ENCODE results near the gene ST3GAL2.

Gene ST3GAL2

DNA sequence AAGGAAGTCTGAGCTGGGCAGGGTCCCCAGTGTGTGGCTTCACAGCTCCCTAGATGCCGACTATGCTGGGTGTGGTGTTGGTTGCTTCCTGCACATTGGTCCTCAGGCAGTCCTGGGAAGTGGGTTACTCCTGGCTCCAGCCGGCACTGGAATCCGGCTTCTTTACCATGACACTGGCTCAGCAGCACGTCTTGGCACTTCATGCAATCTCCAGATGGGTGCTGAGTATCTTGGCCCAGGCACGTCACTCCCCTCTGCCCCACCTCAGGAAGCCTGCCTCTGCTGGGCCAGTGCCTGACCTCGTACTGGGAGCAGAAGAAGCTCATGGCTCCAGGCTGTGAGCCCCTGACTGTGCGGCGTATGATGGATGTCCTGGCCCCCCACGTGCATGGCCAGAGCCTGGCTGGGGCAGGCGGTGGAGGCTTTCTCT, 40.0 kb upstream of the ST3GAL2 start:
- no peak for TF ChIP-seq ZNF70 (CRISPR knock-in tag; IDR thresholded peaks at IDR 0.05)
- no peak for TF ChIP-seq CSDC2 (CRISPR knock-in tag; IDR thresholded peaks at IDR 0.05)
- no peak for TF ChIP-seq ZFP30 (CRISPR knock-in tag; IDR thresholded peaks at IDR 0.05)
- TF ChIP-seq, protein P1, sequence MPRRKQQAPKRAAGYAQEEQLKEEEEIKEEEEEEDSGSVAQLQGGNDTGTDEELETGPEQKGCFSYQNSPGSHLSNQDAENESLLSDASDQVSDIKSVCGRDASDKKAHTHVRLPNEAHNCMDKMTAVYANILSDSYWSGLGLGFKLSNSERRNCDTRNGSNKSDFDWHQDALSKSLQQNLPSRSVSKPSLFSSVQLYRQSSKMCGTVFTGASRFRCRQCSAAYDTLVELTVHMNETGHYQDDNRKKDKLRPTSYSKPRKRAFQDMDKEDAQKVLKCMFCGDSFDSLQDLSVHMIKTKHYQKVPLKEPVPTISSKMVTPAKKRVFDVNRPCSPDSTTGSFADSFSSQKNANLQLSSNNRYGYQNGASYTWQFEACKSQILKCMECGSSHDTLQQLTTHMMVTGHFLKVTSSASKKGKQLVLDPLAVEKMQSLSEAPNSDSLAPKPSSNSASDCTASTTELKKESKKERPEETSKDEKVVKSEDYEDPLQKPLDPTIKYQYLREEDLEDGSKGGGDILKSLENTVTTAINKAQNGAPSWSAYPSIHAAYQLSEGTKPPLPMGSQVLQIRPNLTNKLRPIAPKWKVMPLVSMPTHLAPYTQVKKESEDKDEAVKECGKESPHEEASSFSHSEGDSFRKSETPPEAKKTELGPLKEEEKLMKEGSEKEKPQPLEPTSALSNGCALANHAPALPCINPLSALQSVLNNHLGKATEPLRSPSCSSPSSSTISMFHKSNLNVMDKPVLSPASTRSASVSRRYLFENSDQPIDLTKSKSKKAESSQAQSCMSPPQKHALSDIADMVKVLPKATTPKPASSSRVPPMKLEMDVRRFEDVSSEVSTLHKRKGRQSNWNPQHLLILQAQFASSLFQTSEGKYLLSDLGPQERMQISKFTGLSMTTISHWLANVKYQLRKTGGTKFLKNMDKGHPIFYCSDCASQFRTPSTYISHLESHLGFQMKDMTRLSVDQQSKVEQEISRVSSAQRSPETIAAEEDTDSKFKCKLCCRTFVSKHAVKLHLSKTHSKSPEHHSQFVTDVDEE (CRISPR knock-in tag; IDR thresholded peaks at IDR 0.05): no peak
- no peak for TF ChIP-seq CREB5 (CRISPR knock-in tag; IDR thresholded peaks at IDR 0.05; ENCODE audit: low read depth)
- TF ChIP-seq ZFP3 (CRISPR knock-in tag; IDR thresholded peaks at IDR 0.05): no peak
- TF ChIP-seq TOX (CRISPR knock-in tag; IDR thresholded peaks at IDR 0.05; ENCODE audit: borderline replicate concordance): no peak
- ATAC-seq: no peak

GRCh38 chr16:70478169-70478568, 39.3 kb upstream of the ST3GAL2 start:
- TF ChIP-seq CREB5 (CRISPR knock-in tag; IDR thresholded peaks at IDR 0.05; ENCODE audit: low read depth) (no peak), ESRRG (CRISPR knock-in tag; IDR thresholded peaks at IDR 0.05) (no peak), ZNF8 (CRISPR knock-in tag; IDR thresholded peaks at IDR 0.05) (no peak), ZNF565 (CRISPR knock-in tag; conservative IDR thresholded peaks at IDR 0.05; ENCODE audit: low read depth) (no peak), GLIS3 (CRISPR knock-in tag; IDR thresholded peaks at IDR 0.05) (no peak), TCF4 (CRISPR knock-in tag; IDR thresholded peaks at IDR 0.05; ENCODE audit: borderline replicate concordance) (no peak), ARNTL (CRISPR knock-in tag; IDR thresholded peaks at IDR 0.05; ENCODE audit: borderline replicate concordance, low read depth) (no peak)
- ATAC-seq: no peak

DNA sequence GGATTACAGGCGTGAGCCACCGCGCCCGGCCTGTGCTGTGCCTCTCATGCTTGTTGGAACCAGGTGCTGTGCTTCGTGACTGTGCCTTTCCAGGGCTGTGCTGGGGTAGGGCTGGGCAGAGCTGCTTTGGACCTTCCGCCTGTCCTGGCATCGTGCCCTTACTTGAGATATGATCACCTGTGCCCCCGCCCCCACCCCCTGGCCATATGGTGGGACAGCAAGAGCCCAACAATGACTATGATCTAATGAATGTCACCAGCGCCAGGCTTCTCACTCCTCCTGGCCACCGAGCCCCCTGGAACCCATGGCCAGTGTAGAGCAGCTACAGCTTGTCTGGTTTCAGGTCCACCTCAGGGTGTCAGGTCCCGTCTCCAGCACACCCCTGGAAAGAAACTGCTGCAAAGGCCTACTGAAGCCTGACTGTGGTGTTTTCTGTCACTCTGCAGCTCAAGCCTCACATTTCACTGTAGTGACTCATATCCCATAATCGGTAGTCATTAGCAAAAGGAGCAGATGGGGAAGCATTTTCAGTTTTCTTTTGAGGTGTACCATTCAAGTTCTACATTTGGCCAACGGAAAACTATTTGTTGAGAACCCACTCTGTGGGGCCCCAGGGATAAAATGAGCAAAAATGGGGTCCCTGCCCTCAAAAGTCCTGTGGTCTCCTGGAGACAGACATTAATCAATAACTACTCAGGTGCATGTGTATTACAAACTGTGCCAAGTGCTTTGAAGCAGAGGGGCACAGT, 37.5 kb upstream of the ST3GAL2 start:
- ATAC-seq: peak; percentile 85
- TF ChIP-seq, protein P2, sequence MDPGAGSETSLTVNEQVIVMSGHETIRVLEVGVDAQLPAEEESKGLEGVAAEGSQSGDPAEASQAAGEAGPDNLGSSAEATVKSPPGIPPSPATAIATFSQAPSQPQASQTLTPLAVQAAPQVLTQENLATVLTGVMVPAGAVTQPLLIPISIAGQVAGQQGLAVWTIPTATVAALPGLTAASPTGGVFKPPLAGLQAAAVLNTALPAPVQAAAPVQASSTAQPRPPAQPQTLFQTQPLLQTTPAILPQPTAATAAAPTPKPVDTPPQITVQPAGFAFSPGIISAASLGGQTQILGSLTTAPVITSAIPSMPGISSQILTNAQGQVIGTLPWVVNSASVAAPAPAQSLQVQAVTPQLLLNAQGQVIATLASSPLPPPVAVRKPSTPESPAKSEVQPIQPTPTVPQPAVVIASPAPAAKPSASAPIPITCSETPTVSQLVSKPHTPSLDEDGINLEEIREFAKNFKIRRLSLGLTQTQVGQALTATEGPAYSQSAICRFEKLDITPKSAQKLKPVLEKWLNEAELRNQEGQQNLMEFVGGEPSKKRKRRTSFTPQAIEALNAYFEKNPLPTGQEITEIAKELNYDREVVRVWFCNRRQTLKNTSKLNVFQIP (CRISPR knock-in tag; IDR thresholded peaks at IDR 0.05; ENCODE audit: borderline replicate concordance, low read depth): no peak
- no peak for TF ChIP-seq CSRNP3 (CRISPR knock-in tag; IDR thresholded peaks at IDR 0.05)
- TF ChIP-seq RARB (CRISPR knock-in tag; IDR thresholded peaks at IDR 0.05): no peak
- no peak for TF ChIP-seq SNAI2 (CRISPR knock-in tag; IDR thresholded peaks at IDR 0.05)
- no peak for TF ChIP-seq ARNTL (CRISPR knock-in tag; IDR thresholded peaks at IDR 0.05; ENCODE audit: borderline replicate concordance, low read depth)
- no peak for TF ChIP-seq ZNF70 (CRISPR knock-in tag; IDR thresholded peaks at IDR 0.05)
- TF ChIP-seq GLIS3 (CRISPR knock-in tag; IDR thresholded peaks at IDR 0.05): no peak
- TF ChIP-seq PATZ1 (CRISPR knock-in tag; IDR thresholded peaks at IDR 0.05; ENCODE audit: borderline replicate concordance): no peak
- TF ChIP-seq CSDC2 (CRISPR knock-in tag; IDR thresholded peaks at IDR 0.05): no peak
- no peak for TF ChIP-seq ZFP3 (CRISPR knock-in tag; IDR thresholded peaks at IDR 0.05)
- TF ChIP-seq CREB5 (CRISPR knock-in tag; IDR thresholded peaks at IDR 0.05; ENCODE audit: low read depth): no peak
- no peak for TF ChIP-seq ESRRG (CRISPR knock-in tag; IDR thresholded peaks at IDR 0.05)
- no peak for TF ChIP-seq ZC3H10 (CRISPR knock-in tag; IDR thresholded peaks at IDR 0.05)
- TF ChIP-seq OSR1 (CRISPR knock-in tag; IDR thresholded peaks at IDR 0.05): no peak
- no peak for TF ChIP-seq ZFP30 (CRISPR knock-in tag; IDR thresholded peaks at IDR 0.05)
- TF ChIP-seq ISL1 (CRISPR knock-in tag; IDR thresholded peaks at IDR 0.05): no peak

Data from SK-N-SH treated with all-trans-retinoic acid at 6 μM for 48 hours (cell line).